ENCODE measurements around the gene KRTAP9-4.
"Not testable (repeated sequence)": the region's sequence is repeated elsewhere in the genome, so short reads cannot be mapped to it uniquely, and the experiment has no call there.

Gene KRTAP9-4, protein sequence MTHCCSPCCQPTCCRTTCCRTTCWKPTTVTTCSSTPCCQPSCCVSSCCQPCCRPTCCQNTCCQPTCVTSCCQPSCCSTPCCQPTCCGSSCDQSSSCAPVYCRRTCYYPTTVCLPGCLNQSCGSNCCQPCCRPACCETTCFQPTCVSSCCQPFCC

DNA sequence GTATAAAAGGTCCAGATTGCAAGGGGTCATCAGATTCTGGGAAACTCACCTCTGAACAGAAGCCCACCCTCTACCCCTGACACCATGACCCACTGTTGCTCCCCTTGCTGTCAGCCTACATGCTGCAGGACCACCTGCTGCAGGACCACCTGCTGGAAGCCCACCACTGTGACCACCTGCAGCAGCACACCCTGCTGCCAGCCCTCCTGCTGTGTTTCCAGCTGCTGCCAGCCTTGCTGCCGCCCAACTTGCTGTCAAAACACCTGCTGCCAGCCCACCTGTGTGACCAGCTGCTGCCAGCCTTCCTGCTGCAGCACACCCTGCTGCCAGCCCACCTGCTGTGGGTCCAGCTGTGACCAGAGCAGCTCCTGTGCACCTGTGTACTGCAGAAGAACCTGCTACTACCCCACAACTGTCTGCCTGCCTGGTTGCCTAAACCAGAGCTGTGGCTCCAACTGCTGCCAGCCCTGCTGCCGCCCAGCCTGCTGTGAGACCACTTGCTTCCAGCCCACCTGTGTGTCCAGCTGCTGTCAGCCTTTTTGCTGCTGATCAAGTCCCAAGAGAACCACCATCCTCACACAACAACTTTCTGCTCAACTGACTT lies at the start of gene KRTAP9-4:
KRTAP9-4 (plus strand) TSS at position 51 of the 604 bp plus-strand sequence; CDS start at position 85, 34 bp downstream.
- DNase-seq, result not testable (repeated sequence)

DNA sequence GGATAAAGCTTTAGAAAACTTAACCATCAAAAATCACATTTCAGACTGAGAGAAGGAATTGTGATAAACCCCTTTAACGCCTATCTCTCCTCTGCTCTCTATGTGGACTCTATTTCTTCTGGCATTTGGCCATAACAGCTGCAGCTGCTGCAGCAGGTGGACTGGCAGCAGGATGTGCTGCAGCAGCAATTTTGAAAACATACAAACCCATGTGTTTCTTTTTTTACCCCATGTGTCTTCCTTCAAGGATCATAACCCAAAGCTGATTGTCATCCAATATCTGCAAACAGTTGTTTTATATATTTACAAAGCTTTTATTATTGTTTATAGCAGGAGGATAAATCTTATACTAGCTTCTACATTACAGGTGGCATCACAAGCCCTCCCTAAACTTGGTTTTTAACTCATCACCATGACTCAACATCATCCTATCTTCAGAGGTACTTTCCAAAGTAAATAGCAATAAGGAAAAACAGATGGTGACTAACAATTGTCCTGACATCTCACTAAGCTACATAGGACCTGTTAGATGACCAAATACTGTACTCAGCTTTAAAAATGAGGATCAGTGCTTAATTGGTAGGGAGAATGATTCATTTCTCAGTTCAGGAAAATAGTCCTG lies 37.5 kb upstream of the KRTAP9-4 start:
- peak; percentile 28 to 31 for DNase-seq

DNA sequence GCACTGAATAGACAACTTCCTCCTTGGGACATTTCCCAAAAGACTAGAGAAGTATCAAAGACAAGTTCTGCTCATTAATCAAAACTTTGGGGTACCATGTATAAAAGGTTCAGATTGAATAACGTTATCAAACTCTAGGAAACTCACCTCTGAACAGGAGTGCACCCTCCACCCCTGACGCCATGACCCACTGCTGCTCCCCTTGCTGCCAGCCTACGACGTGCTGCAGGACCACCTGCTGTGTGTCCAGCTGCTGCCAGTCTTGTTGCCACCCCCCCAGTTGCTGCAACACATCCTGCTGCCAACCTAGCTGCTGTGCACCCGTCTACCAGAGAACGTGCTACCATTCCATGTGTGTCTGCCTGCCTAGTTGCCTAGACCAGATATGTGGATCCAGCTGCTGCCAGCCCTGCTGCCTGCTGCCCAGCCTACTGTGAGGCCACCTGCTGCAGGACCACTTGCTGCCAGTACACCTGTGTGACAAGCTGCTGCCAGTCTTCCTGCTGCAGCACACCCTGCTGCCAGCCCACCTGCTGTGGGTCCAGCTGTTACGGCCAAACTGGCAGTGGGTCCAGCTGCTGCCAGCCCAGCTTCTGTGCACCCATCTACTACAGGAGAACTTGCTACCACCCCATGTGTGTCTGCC lies 36.8 kb upstream of the KRTAP9-4 start:
- peak in 1 of 2 experiments; percentile 11 for DNase-seq

DNA sequence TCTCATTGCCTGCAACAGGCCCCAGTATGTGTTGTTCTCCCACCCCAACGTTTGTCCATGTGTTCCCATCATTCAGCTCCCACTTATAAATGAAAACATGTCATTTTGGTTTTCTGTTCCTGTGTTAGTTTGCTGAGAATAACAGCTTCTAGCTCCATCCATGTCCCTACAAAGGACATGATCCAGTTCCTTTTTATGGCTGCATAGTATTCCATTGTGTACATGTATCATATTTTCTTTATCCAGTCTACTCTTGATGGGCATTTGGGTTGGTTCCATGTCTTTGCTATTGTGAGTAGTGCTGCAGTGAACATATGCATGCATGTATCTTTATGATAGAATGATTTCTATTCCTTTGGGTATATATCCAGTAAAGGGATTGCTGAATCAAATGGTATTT lies 33.8 kb upstream of the KRTAP9-4 start:
- DNase-seq, result no peak

DNA sequence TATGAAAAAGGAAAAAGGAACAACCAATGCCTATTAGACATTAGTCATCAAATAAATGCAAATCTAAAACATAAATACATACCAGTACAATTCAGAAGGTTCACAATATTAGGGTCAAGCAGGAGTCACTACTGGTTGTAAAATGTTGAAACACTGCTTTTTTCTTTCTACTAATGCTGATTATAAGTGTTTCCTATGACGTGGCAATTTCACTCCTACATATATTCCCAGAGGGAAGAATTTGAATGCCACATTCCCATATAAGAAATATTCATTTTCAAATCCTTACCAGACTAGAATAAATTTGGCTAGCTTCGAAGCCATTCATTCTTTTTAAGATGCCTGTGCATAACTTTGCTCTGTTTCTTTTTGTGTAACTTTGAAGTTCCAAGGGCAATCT lies 25.7 kb upstream of the KRTAP9-4 start:
- no peak for DNase-seq

DNA sequence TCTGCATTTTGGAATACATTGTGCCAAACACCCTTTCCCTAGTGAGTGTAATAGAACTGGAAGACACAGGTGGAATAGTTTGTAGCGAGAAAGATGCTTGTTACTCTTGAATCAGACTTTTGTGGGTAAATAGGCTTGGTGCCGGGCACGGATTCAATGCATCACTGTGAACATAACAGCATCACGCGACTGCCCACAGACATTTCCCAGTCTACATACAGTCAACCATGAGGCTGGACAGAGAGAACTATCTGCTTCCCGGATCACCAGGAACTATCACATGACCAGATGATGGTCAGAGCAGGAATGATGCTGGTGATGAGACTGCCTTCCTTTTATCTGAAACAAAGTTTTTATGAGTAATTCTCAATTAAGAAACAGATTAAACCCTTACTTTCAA lies 23.4 kb upstream of the KRTAP9-4 start:
- DNase-seq, result no peak

DNA sequence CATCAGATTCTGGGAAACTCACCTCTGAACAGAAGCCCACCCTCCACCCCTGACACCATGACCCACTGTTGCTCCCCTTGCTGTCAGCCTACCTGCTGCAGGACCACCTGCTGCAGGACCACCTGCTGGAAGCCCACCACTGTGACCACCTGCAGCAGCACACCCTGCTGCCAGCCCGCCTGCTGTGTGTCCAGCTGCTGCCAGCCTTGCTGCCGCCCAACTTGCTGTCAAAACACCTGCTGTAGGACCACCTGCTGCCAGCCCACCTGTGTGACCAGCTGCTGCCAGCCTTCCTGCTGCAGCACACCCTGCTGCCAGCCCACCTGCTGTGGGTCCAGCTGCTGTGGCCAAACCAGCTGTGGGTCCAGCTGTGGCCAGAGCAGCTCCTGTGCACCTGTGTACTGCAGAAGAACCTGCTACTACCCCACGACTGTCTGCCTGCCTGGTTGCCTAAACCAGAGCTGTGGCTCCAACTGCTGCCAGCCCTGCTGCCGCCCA lies 22.8 kb upstream of the KRTAP9-4 start, which contains the start of gene KRTAP9-2:
KRTAP9-2 (plus strand) TSS at position 51 of the 498 bp plus-strand sequence; CDS start at position 58, 7 bp downstream.
- DNase-seq, result not testable (repeated sequence)

DNA sequence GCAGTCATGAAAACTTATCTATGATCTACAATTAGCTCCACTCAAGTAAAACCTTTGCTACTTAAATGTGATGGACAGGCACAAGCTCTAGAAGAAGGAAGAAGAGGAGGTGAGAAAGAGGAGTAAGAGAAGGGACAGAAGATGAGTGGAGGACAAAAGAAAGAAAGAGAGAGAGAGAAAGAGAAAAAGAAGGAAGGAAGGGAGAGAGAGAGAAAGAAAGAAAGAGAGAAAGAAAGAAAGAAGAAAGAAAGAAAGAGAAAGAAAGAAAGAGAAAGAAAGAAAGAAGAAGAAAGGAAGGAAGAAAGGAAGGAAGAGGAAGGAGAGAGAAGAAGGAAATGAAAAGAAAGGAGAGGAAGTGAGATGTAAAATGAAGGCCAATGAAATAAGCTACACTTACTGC lies 19.4 kb upstream of the KRTAP9-4 start:
- no peak for DNase-seq

DNA sequence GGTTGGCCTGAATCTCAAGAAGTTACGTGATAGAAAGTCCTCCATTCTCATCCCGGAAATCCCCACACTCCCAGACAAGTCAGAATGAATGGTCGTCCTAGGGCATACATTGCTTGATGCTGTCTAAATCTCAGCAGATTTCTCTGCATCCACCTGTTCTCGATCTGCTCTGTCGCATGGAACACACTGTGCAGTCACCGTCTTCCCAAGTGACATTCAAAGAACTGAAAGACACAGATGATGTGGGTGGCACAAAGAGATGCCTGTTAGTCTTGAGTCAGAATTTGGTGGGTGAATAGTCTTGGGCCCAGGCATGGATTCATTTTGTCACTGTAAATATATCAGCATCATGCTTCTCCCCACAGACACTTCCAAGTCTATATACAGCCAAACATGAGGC lies 17.8 kb upstream of the KRTAP9-4 start:
- no peak for DNase-seq

DNA sequence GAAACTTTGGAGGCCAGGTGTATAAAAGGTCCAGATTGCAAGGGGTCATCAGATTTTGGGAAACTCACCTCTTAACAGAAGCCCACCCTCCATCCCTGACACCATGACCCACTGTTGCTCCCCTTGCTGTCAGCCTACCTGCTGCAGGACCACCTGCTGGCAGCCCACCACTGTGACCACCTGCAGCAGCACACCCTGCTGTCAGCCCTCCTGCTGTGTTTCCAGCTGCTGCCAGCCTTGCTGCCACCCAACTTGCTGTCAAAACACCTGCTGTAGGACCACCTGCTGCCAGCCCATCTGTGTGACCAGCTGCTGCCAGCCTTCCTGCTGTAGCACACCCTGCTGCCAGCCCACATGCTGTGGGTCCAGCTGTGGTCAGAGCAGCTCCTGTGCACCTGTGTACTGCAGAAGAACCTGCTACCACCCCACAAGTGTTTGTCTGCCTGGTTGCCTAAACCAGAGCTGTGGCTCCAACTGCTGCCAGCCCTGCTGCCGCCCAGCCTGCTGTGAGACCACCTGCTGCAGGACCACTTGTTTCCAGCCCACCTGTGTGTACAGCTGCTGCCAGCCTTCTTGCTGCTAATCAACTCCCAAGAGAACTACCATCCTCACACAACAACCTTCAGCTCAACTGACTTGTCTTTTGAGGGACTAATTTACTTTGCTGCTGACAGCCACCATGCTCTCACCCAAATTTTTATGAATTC lies 16.9 kb upstream of the KRTAP9-4 start, which contains the start of gene KRTAP9-3:
KRTAP9-3 (plus strand) TSS at position 51 of the 707 bp plus-strand sequence; CDS start at position 104, 53 bp downstream.
- not testable (repeated sequence) for DNase-seq

DNA sequence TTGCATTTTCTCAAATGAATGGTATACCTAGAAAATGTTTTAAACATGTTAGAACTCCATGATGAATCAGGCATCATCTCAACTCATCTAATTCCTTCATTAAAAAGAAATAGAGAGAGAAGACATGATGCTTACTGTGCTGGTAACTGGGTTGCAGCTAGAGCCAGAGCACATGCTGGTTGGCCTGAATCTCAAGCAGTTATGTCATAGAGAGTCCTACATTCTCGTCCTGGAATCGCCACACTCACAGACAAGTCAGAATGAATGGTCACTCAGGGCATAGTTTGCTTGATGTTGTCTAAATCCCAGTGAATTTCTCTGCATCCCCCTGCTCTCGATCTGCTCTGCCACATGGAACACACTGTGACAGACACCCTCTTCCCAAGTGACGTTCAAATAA lies 12.4 kb upstream of the KRTAP9-4 start:
- not testable (repeated sequence) for DNase-seq

DNA sequence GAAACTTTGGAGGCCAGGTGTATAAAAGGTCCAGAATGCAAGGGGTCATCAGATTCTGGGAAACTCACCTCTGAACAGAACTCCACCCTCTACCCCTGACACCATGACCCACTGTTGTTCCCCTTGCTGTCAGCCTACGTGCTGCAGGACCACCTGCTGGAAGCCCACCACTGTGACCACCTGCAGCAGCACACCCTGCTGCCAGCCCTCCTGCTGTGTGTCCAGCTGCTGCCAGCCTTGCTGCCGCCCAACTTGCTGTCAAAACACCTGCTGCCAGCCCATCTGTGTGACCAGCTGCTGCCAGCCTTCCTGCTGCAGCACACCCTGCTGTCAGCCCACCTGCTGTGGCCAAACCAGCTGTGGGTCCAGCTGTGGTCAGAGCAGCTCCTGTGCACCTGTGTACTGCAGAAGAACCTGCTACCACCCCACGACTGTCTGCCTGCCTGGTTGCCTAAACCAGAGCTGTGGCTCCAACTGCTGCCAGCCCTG lies 11.5 kb upstream of the KRTAP9-4 start, which contains the start of gene KRTAP9-8:
KRTAP9-8 (plus strand) TSS at position 51 of the 489 bp plus-strand sequence; CDS start at position 104, 53 bp downstream.
- DNase-seq, result not testable (repeated sequence)

DNA sequence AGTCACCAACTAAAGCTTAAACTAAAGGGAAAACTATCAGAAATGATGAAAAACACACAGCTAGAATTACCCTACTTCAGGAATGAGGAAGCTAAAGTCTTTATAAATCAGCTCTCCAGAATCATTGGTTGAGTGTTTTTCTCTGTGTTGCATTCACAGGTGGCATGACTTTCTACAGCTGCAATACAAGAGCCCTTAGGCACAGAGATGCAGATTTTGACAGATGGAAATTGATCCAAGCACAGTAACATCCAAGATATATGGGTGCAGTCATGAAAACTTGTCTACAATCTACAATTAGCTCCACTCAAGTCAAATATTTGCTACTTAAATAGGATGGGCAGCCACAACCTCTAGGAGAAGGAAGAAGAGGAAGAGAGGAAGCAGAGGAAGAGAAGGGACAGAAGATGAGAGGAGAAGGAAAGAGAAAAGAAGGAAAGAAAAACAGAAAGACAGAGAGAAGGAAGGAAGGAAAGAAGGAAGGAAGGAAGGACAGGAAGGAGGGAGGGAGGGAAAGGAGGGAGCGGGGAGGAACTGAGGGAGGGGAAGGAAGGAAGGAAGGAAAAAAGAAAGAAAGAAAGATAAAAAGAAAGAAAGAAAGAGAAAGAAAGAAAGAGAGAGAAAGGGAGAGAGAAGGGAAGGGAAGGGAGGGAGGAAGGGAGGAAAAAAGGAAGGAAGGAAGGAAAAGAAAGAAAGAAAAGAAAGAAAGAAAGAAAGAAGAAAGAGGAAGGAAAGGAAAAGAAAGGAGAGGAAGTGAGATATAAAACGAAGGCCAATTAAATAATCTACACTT lies 2.3 kb upstream of the KRTAP9-4 start:
- not testable (repeated sequence) for DNase-seq

DNA sequence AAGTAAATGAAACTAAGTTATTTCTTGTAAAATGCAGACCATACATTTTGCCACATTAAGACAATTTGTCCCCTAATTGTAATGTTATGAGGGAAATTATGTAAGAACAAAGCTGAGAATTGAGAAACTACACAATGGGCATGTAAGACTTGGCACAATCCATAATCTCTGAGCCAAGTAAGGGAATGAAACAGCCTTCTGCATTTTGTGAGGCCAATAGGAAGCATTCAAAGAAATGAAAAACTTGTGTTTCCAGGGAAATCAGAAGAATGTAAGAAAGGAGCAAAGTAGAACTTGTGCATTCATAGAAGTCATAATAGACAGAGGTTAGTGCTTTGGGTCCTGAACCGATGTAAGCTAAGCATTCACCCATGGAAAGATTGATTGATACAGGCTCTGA lies 1.8 kb downstream of the KRTAP9-4 start:
- no peak for DNase-seq

DNA sequence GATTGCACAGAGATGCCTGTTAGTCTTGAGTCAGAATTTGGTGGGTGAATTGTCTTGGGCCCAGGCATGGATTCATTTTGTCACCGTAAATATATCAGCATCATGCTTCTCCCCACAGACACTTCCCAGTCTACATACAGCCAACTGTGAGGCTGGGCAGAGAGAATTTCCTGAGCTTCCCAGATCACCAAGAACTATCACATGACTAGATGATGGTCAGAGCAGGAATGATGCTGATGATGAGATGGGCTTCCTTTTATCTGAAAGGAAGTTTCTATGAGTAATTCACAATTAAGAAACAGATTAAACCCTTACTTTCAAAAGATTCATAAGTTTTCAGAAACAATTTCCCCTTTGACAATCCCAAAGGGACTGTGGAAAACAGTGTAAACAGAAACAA lies 5.4 kb downstream of the KRTAP9-4 start:
- DNase-seq, result no peak

DNA sequence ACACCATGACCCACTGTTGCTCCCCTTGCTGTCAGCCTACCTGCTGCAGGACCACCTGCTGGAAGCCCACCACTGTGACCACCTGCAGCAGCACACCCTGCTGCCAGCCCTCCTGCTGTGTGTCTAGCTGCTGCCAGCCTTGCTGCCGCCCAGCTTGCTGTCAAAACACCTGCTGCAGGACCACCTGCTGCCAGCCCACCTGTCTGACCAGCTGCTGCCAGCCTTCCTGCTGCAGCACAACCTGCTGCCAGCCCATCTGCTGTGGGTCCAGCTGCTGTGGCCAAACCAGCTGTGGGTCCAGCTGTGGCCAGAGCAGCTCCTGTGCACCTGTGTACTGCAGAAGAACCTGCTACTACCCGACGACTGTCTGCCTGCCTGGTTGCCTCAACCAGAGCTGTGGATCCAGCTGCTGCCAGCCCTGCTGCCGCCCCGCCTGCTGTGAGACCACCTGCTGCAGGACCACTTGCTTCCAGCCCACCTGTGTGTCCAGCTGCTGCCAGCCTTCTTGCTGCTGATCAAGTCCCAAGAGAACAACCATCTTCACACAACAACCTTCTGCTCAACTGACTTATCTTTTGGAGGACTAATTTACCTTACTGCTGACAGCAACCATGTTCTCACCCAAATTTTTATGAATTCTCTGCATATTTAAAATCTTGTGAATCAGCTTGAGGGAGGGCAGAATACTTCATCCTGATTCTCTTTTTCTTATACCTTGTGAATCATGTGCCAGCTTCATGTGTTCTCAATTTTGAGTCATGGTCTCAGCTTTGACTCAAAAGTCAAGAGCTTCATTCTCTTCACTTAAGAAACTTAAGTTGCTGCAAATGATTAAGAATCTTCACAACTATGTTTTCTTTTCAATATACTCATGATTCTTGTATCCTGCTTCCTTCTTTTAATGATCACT lies 6.1 kb downstream of the KRTAP9-4 start, which contains the start of gene KRTAP9-9:
KRTAP9-9 (plus strand) TSS at position 4 of the 910 bp plus-strand sequence.
- not testable (repeated sequence) for DNase-seq

DNA sequence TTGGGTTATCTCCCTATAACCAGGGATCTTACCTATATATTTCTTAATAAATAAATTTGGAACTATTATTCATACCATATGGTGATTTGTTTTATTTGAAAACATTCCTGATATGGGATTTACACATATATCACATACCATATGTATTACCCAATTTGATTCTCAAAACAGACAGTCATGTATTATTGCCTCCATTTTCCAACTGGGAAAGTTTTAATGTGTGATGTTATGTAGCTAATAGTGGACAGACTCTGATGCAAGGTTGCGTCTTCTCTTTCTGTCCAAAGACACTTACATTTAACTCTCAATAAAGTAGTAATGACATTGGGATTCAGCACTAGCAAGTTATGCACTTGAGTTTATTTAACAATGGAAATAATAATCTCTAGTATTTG lies 6.8 kb downstream of the KRTAP9-4 start:
- no peak for DNase-seq

DNA sequence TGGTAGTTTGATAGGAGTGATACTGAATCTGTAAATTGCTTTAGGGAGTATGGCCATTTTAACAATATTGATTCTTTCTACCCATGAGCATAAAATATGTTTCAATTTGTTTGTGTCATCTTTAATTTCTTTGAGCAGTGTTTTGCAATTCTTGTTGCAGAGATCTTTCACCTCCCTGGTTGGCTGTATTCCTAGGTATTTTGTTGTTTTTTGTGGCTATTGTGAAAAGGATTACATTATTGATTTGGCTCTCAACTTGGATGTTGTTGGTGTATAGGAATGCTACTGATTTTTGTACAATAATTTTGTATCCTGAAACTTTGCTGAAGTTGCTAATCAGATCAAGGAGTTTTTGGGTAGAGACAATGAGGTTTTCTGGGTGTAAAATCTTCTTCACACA lies 8.9 kb downstream of the KRTAP9-4 start:
- no peak for DNase-seq

DNA sequence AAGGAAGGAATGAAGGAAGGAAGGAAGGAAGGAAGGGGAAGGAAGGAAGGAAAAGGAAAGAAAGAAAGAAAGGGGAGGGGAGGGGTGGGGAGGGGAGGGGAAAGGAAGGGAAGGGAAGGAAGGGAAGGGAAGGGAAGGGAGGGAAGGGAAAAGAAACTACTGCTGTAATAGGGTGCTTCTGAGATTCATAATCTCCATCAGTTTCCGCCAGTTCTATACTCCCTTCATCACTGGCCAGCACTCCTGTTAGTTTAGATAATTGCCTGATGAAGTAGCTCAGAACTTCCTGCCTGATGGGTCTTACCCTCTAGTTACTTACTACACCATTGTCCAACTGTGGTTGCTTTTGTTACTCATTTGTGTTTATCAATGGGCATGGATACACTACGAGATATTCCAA lies 13.7 kb downstream of the KRTAP9-4 start:
- DNase-seq, result no peak

DNA sequence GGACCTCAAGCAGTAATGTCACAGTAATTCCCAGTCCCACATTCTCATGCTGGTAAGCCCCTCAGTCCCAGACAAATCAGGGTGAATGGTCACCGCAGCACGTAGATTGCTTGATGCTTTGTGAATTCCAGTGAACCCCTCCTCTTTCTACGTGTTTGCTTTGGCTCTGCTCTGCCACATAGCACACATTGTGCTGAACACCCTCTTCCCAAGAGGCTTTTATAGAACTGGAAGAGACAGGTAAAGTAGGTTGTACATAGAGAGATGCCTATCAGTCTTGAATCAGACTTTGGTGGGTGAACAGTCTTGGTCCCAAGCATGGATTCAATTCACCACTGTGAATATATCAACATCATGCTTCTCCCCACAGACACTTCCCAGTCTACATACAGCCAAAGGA lies 15.1 kb downstream of the KRTAP9-4 start:
- no peak for DNase-seq

All from SHP77 (cell line).